LoVo (cell line): ENCODE results near the gene PLXNA4.

ENCODE experiments used
- DNase-seq: peaks from one replicate; pipeline ENCODE4 v3.0.0-alpha.2; 2016; ENCODE audit warnings: low spot score

Gene PLXNA4

DNA sequence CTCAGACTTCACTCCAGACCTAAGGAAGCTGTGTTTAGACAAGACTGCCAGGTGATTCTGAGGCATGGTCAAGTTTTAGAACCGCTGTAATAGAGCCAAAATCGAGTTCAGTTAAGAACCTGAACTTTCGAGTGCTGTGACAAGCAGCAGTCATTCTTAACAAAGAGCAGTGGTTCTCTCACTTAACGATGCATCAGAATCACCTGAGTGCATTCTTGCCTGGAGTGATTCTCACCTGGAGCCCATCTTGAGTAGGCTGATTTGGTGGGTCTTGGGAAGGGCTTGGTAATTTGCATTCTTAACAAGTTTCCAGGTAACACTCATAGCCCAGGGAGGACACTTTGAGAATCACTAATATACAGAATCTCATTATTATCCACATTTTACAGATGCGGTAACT lies 44.7 kb downstream of the PLXNA4 start:
- no peak for DNase-seq

GRCh38 chr7:132528695-132529094 lies 47.6 kb downstream of the PLXNA4 start:
- DNase-seq, result no peak

- DNase-seq, result no peak
These were observed 48.5 kb downstream of the PLXNA4 start for GRCh38 chr7:132527467-132528410.

DNA sequence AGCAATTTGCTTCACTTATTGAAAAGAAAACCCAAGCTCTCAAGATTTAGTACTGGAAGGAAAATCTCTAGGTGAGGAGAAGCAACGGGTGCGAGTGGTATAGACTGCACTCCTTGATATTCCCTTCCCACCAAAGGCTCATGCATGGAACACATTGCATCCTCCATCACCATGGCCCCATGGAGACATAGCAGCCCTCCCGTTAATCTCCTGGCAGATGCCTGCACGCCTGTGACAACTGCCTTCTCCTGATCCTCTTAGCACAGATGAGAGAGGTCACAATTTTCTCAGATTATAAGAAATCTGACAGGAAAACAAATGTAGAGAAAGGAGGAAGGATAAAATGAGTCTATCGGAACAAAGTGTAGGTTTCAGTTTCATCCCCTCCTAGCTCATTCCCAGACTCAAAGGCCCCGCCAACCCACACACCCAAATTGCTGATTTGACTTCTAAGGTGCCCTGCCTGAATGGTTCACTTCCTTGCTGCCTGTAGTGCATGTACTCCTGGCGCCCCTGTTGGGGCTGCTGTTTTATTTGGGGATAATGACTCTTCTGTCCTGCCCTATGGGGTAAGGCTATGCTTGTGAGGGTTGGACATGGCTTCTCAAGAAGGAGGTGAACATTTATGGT lies 50.0 kb downstream of the PLXNA4 start:
- no peak for DNase-seq

DNA sequence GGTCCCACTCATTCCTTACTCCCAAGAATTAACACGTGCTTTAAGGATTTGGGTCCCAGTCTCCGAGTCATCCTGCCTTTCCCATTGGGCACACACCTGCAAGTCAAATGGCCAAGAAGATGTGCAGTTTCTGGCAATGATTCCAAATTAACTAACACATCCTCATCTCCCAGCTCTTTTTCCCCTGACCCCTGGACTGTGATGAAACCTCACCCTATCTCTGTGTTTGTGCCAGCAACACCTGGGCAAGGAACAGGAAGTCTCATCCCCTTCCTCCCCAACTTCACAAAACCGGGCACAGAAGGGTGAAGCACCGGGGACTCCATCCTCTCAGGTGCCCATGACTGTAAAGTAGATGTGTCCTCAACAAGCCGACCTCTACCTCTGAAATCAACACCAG lies 54.8 kb downstream of the PLXNA4 start:
- DNase-seq, result no peak

- no peak for DNase-seq
These were observed 55.5 kb downstream of the PLXNA4 start for GRCh38 chr7:132520591-132521280.

DNA sequence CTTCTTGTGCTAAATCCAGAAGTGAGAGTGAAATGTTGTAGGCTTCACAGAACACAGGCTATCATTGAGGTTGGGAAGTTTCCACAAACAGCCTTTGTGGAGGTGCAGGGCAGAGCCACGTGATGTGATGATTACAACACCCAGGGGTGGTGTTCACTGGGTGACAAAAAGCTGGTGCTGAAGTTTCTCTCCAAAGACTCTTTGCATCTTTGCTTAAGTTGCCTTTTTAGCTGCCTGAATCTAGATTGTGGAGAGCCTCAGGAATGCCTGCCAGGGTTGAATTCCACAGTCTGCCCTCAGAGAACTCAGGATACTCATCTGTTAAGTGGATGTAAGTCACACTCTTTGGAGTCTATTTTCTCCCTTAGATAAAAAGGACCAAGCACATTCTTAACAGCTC lies 56.3 kb downstream of the PLXNA4 start:
- no peak for DNase-seq

DNA sequence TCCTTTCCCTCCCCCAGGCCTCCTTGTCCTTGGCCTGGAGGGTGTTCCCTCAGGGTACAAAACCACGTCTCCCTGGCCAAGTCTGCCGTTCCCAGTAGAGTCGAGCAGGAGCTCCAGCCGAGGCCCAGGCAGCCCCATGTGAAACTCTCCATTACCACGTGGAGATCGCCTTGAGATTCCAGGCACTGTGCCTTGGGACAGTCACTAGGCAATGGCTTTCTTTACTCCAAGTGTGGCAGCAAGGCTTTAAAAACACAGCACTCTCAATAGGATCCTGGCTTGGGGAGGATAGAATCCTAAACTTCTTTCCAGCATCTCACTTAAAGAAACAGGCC lies 57.5 kb downstream of the PLXNA4 start:
- no peak for DNase-seq

- no peak for DNase-seq
These were observed 58.0 kb downstream of the PLXNA4 start for GRCh38 chr7:132518102-132518838.

DNA sequence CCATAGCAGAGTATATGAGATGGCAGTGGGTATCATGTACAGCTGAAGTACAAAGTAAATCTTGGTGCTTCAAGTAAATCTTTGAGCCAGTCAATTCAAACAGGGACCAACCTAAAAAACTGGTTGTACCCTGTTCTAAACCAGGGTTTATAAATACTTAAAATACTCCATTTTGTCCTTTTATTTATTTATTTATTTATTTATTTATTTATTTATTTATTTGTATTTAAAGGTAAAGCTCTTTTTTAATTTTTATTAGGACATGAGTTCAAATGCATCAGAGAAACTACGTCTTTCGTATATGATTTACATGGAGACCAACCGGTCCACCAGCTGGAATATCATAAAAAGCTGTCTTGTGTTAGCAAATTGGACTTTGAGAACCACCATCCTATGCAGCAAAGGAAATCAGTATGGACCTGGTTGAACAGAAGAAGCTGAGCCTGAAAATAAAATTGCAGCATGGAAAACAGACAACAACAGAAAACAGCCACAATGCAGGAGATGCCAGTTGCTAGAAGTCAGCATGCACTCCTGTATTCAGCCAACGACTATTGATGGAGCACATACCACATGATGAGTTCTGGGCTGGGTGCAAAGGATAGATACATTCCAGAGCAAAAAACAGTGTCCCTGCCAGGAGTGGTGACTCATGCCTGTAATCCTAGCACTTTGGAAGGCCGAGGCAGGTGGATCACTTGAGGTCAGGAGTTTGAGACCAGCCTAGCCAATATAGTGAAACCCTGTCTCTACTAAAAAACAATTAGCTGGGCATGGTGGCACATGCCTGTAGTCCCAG lies 60.0 kb downstream of the PLXNA4 start:
- peak; percentile 16 for DNase-seq

DNA sequence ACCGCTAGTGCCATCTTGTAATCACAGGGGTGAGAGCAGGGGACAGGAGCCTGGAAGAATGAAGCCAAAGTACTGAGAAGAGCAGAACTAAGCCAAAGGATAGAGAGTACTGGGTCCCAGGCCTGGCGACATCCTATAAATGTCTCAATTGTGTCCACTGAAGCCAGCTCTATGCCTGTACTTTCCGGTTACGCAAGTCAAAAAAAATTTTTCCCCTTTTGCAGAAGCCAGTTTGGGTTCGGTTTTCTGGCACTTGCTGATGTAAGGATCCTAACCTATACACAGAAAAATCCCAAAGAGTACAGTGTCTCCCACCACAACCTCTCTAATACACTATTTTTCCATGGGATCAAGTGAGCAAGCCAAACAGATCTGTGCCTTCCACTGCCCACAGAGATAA lies 61.1 kb downstream of the PLXNA4 start:
- no peak for DNase-seq

DNA sequence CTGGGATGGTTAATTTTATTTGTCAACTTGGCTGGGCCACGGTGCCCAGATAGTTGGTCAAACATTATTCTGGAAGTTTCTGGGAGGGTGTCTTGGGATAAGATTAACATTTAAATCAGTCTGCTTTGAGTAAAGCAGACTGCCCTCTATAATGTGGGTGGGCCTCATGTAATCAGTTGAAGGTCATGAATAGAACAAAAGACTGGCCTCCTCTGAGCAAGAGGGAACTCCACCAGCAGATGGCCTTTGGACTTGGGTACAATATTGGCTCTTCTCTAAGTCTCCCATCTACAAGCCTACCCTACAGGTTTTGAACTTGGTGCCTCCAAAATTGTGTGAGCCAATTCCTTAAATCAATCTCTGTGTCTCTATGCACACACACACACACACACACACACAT lies 61.8 kb downstream of the PLXNA4 start:
- DNase-seq, result no peak

GRCh38 chr7:132511921-132512320 lies 64.3 kb downstream of the PLXNA4 start:
- no peak for DNase-seq

DNA sequence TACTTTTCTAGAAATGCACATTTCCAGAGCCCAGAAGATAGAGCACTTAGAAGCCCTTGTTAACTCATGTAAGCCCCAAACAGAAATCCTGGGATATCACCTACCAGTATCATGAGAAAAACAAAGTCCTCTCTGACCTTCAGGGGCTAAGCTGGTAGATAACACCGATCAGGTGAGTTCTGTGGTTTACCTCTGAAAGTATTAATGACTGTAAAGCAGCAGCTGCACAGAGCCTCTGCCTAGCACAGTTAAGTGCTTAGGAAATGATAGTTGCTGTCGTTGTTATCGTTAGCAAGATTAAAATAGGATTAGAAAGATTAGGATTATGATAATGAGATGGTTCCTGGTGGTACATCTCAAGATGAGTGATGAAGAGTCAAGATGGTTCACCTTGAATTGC lies 64.9 kb downstream of the PLXNA4 start:
- DNase-seq, result no peak

DNA sequence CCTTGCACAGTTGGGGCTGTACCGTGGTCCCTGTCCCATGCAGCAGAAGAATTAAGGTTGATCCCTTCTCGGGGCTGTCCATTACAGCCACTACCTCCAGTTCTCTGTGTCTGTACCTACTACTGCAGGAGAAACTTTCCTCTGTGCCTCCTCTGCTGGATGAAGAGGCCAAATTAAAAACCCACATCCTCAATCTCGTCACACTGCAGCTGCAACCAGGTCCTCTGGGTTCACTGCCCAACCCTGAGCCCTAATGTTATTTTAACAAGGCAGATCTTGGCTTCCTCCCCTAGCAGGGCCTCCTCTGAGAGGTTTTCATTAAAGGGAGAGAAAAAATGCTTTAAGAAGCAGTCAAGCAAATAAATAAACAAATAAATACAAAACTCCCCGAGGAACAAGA lies 66.6 kb downstream of the PLXNA4 start:
- DNase-seq, result no peak

- DNase-seq, result no peak
These were observed 67.4 kb downstream of the PLXNA4 start for GRCh38 chr7:132508724-132509353.

- DNase-seq, result no peak
These were observed 71.4 kb downstream of the PLXNA4 start for GRCh38 chr7:132504852-132505251.

- DNase-seq, result no peak
These were observed 72.2 kb downstream of the PLXNA4 start for GRCh38 chr7:132504071-132504470.

DNA sequence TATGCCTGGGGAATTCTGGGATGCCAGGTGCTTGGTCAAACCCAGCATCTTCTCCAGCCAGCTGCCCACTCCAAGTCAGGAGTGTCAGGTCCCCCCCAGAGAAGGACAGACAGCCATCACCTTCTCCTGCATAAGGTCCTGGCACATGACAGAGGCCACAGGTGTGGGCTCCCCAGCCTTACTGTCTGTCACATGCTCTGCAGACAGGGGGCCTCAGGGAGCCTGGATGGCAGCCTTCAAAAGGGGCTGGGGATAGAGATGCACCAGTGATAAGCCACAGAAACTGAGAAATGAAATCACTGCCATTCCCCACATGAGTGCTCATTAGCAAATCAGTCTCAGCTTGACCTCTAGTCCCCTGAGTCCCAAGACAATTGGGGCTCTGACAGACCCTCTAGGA lies 72.9 kb downstream of the PLXNA4 start:
- no peak for DNase-seq

GRCh38 chr7:132501956-132502355 lies 74.3 kb downstream of the PLXNA4 start:
- no peak for DNase-seq
